Osteoblast (primary cell): ENCODE results near the gene RPL31. TPM values are rescaled to one million over a fixed set of nuclear protein-coding genes. Genes with fewer than 3 reads are reported as not detected.

Experiments used
- DNase-seq: peaks from one replicate; pipeline ENCODE4 v3.0.0; 2011; ENCODE audit warnings: low spot score, mixed read lengths; ENCODE audit not compliant: insufficient read length; ENCODE audit errors: missing footprints
- H2AFZ ChIP-seq: 2 replicates; pipeline ENCODE4 v1.6.0; 2011; ENCODE audit warnings: mild to moderate bottlenecking, low read length
- H3K27ac ChIP-seq: 2 replicates; pipeline ENCODE4 v1.5.1; 2011; ENCODE audit warnings: mild to moderate bottlenecking, low read depth, low read length, moderate library complexity
- H3K27me3 ChIP-seq: 2 replicates; pipeline ENCODE4 v1.6.0; 2012; ENCODE audit warnings: mild to moderate bottlenecking, control low read depth, inconsistent platforms, low read length, moderate library complexity; ENCODE audit not compliant: insufficient read depth
- H3K36me3 ChIP-seq: 2 replicates; pipeline ENCODE4 v1.5.1; 2011; ENCODE audit warnings: mild to moderate bottlenecking, low read length, control low read depth, moderate library complexity; ENCODE audit not compliant: insufficient read depth
- H3K4me1 ChIP-seq: 2 replicates; pipeline ENCODE4 v1.5.1; 2011; ENCODE audit warnings: mild to moderate bottlenecking, low read length, control low read depth, moderate library complexity; ENCODE audit not compliant: insufficient read depth
- H3K4me2 ChIP-seq: 2 replicates; pipeline ENCODE4 v1.6.0; 2011; ENCODE audit warnings: mild to moderate bottlenecking, low read length; ENCODE audit not compliant: insufficient read depth
- H3K4me3 ChIP-seq: fragments of 200-600 bp; sonication (generic); 3 replicates; pipeline ENCODE4 v1.5.1; 2012; ENCODE audit warnings: mild to moderate bottlenecking, low read length, inconsistent platforms; ENCODE audit not compliant: insufficient read depth
- H3K79me2 ChIP-seq: 2 replicates; pipeline ENCODE4 v1.6.0; 2012; ENCODE audit warnings: mild to moderate bottlenecking, low read length, control low read depth, inconsistent platforms; ENCODE audit not compliant: insufficient read depth
- H3K9me3 ChIP-seq: 2 replicates; pipeline ENCODE4 v1.5.1; 2011; ENCODE audit warnings: low read depth, low read length, control low read depth
- H4K20me1 ChIP-seq: 2 replicates; pipeline ENCODE4 v1.6.0; 2012; ENCODE audit warnings: mild to moderate bottlenecking, low read length, control low read depth; ENCODE audit not compliant: insufficient read depth
- total RNA-seq: library from RNA; depleted of rRNA; stranded (reverse); fragments of >200 nt; gene quantifications from 2 replicates; pipeline ENCODE4 v1.2.3, GENCODE V29; 2012
- TF ChIP-seq, protein P1 (sequence below): IDR thresholded peaks from 2 replicates; pipeline ENCODE4 v1.5.1; 2011; ENCODE audit warnings: mild to moderate bottlenecking, low read depth, low read length, moderate library complexity; ENCODE audit errors: extremely low read depth

Gene RPL31
- total RNA-seq, 1 donor, result 760 TPM

DNA sequence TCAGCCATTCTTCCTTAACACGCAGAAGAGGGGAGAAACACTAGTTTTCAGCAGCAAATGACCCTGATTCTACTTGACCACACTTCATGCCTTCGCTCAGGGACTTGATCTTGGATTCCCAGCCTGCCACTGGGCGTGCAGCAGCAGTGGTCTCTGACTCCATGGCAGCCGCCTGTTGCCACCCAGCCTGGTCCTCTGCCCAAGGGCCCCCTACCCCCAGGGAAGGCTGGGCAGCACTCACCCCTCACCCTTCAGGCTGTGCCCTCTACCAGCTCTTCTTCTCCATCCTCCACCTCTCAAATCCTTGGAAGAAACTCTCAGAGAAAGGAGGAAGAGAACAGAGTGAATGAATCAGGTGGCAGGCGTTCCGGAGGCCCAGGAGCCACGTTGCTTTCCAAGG lies 32.1 kb upstream of the RPL31 start:
- no peak for DNase-seq
- Histone ChIP-seq H3K9me3 (no peaks in the 10 kb centered on the region), H3K4me2 (no peak overlapping the region)

DNA sequence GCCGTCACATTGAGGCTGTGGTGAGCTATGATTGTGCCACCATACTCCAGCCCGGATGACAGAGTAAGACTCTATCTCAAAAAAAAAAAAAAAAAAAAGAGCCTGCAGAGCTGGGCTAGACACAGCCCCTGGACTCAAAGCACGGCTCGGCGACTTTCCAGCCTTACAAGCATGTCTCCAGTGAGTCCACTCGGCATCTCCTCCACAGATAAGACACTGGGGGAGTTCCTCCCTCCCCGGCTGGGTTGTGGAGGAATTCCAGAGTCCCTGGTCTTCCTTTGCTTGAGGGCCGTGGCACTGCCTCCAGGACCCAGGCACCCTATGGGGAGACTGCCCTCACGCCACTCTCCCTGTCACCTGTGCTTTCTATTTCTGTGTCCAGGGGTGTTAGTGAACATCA lies 30.9 kb upstream of the RPL31 start:
- peaks cover 3% of the 10 kb centered on the region for H3K27me3 ChIP-seq
- H4K20me1 ChIP-seq, result no peaks in the 10 kb centered on the region
- H3K27ac ChIP-seq, result no peak overlapping the region
- H3K9me3 ChIP-seq, result no peaks in the 10 kb centered on the region
- H3K4me2 ChIP-seq, result no peak overlapping the region
- no peak overlapping the region for H3K4me3 ChIP-seq
- TF ChIP-seq, protein P1, sequence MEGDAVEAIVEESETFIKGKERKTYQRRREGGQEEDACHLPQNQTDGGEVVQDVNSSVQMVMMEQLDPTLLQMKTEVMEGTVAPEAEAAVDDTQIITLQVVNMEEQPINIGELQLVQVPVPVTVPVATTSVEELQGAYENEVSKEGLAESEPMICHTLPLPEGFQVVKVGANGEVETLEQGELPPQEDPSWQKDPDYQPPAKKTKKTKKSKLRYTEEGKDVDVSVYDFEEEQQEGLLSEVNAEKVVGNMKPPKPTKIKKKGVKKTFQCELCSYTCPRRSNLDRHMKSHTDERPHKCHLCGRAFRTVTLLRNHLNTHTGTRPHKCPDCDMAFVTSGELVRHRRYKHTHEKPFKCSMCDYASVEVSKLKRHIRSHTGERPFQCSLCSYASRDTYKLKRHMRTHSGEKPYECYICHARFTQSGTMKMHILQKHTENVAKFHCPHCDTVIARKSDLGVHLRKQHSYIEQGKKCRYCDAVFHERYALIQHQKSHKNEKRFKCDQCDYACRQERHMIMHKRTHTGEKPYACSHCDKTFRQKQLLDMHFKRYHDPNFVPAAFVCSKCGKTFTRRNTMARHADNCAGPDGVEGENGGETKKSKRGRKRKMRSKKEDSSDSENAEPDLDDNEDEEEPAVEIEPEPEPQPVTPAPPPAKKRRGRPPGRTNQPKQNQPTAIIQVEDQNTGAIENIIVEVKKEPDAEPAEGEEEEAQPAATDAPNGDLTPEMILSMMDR, result no peak
- DNase-seq, result no peak
- peaks cover under 1% of the 10 kb centered on the region for H3K4me1 ChIP-seq
- H3K79me2 ChIP-seq, result no peaks in the 10 kb centered on the region
- H2AFZ ChIP-seq, result no peak overlapping the region
- H3K36me3 ChIP-seq, result no peaks in the 10 kb centered on the region

More for the DNA sequence above, 32.1 kb upstream of the RPL31 start:
- Histone ChIP-seq H3K36me3 (no peaks in the 10 kb centered on the region), H3K27me3 (peaks cover 3% of the 10 kb centered on the region), H3K4me3 (no peak overlapping the region), H3K4me1 (no peaks in the 10 kb centered on the region), H2AFZ (no peak overlapping the region), H4K20me1 (no peaks in the 10 kb centered on the region), H3K79me2 (no peaks in the 10 kb centered on the region), H3K27ac (no peak overlapping the region)
- TF ChIP-seq, protein P1, result no peak

DNA sequence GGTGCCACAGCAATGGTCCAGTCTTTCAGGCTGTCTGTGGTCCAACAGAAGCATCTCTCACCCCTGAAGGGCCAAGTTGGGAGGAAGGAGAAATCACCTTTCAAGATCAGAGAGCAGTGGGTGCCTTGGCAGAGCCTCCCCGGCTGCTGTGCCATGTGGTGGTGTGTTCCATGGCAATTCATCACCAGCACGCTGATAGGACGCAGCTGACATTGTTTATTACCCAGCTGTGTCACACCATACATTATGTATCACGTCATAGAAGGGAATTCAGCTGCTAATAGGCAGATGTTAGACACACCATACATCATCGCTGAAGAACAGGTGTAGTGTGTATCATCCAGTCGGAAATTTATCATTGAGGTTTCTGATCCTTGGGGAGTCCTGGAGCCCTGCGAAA lies 29.6 kb upstream of the RPL31 start:
- Histone ChIP-seq H3K36me3 (no peaks in the 10 kb centered on the region), H4K20me1 (no peaks in the 10 kb centered on the region), H3K27me3 (peaks cover 3% of the 10 kb centered on the region), H3K4me1 (peaks cover 10% of the 10 kb centered on the region), H3K27ac (no peak overlapping the region), H3K79me2 (no peaks in the 10 kb centered on the region), H2AFZ (no peak overlapping the region), H3K9me3 (no peaks in the 10 kb centered on the region), H3K4me2 (no peak overlapping the region), H3K4me3 (no peak overlapping the region)
- TF ChIP-seq, protein P1, result no peak
- no peak for DNase-seq

DNA sequence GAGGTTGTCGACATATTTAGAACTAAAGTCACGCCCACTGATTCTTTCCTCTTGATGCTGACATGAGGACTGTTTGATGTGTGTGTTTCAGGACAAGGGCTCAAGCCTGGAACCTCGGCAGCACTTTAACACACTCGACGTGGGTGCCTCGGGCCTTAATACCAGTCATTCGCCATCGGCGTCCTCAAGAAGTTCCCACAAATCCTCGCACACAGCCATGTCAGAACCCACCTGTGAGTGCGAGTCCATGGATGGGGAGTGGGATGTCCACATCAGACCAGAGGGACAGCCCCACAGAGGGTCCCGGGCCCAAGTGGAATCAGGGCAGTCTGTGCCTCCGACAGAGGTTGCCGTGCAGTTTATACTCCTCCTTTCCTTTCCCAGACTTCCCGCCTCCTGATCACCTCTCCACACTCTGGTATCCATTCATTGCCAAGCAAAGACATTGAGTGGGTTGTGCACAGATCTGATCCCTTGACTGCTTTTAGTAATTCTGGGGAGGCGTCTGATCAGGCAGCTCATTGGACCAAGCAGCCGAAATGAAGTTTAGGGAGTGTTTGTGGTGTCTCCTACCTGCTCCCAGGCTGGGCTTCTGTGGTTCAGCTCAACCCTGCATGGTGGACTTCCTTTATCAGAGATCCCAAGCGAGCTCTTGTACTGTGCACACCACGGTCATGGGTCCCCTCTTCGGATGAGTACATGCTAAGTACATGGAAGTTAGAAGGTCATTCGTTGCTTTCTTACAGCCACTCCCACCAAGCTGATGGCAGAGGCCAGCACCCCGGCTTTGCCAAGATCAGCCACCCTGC lies 27.2 kb upstream of the RPL31 start:
- no peak overlapping the region for H3K4me2 ChIP-seq
- no peak for DNase-seq
- no peaks in the 10 kb centered on the region for H4K20me1 ChIP-seq
- no peak overlapping the region for H3K4me3 ChIP-seq
- H2AFZ ChIP-seq, result no peak overlapping the region
- TF ChIP-seq, protein P1, result no peak
- H3K36me3 ChIP-seq, result no peaks in the 10 kb centered on the region
- H3K27me3 ChIP-seq, result peaks cover 3% of the 10 kb centered on the region
- peaks cover 20% of the 10 kb centered on the region for H3K4me1 ChIP-seq
- H3K27ac ChIP-seq, result no peak overlapping the region
- H3K79me2 ChIP-seq, result no peaks in the 10 kb centered on the region
- no peaks in the 10 kb centered on the region for H3K9me3 ChIP-seq
